ENCODE measurements around the gene PPP1R36.
A peak's percentile ranks its signal among the peaks of the same experiment; 100 is the strongest.
"Not testable (repeated sequence)": the region's sequence is repeated elsewhere in the genome, so short reads cannot be mapped to it uniquely, and the experiment has no call there.

Gene PPP1R36, protein sequence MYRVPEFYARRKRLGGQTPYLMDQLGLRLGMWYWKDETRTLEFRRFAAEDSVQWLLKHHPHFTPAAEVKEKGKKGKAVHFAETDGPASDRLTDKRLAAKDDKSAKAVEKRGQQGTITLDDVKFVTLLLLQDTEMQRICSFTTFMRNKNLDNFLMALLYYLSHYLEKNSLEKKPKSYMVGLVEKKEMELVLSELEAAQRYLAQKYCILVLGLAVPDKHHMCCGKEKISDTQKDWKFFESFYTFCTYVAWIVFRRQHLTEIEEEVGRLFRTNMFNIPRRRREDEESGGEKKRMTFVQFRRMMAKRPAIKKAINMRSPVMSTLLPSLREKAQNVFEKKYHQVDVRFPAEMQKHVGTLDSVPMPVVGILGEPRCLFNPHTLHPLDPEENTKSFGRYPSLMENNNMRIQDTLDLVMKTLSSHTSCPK

DNA sequence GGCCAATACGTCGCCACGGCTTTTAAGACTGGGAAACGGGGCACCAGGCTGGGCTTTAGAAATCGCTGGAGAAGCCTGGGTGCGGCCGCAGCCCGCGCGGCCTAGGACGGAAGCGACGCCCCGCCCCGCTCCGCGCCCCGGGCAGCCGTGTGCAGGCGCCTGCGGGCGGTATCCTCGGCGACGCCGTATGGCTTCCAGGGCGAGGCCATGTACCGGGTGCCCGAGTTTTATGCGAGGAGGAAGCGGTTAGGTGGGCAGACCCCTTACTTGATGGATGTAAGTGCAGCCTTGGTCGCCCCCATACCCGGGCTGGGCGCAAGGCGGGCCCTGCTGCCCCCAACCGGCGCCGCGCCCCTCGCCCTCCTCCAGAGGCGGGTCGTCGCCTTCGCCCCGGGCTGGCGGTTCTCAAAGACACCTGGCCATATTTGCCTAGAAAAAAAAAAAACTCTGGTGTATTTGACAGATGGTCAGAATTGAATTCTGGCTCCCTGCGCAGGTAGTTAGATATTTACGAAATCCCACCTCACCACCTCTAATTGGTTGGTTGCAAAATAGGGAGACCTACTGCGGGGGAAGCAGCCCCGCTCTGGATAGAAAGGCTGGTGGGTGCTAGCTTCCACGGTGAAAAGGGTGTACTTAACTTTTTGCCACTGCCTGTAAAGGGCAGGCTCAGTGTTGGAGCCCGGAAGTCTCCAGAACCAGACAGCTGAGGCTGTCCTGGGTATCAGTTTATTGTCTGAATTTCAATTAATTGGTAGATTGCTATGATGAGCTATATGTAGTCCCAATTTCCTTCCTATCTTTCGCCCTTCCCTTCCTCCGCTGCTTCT lies at the start of gene PPP1R36:
TSS of gene PPP1R36 (plus strand) at position 171 of the 830 bp plus-strand sequence. CDS start at position 208, 37 bp downstream.
- no peak for DNase-seq

DNA sequence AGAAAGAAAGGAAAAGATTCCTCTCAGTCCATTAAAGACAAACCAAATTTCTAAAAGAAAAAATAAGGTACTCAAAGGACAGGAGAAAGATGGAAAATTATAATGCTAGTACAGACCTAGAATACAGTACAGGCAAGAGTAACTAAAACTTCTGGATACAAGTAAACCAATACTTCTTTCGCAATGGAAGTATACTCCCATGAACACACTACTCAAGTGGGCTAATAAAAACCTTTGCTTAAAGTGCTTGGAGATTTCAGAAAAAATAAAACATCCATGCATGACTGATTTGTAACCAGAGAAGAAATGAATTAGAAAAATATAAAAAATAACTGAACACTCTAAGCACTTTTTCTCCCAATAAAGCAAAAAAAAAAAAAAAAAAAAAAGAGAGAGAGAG lies 49.7 kb upstream of the PPP1R36 start:
- no peak for DNase-seq

DNA sequence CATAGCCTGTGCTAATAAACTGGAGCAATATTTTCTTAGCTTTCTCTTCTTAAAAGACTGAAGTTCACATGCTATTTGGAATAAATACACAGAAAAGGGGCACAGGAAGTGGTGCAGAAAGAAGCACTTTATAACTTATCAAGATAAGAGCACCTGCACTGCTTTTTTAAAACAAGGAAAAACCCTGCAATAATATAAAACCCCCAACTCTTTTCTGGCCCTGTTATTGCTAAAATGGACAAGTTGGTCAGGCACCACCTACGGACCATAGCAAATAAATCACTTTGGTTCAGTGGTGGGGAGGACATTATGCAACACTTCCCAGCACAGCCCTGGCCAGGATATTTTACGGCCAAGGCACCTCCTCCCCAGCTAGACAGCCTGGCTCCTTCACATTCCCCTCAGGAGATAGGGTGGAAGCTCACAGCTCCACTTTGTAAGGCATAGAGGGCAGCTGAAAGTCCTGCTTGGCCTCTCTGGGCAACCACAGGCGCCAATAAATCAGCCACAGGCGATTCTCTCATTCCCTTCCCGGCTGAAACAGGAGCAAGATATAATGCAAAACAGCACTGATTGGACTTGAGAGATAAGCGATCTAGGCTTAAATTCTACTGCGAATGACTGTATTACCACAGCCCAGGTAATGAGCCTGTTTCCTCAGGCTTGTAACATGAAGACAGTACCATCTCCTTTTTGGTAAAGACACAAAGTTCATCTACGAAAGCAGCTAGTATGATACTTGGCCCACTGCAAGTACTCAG lies 48.2 kb upstream of the PPP1R36 start:
- no peak for DNase-seq

DNA sequence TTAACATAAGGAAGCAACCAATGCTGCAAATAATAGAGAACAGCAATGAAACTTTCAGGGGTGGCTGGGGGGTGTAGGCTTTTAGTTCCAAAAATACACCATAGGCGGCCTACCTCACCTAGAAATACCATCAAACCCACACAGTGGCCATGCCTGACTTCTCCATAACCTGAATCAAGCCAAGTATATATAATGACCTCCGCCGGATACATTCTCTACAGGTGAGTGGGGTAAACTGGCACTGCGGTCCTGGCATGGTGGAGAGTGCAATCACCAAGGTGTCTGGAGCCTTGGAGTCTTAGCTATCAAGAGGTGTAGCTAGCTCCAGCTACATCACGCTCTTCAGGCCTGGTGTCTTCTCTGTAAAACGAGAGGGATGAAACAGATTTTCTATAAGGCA lies 47.3 kb upstream of the PPP1R36 start:
- DNase-seq, result no peak

DNA sequence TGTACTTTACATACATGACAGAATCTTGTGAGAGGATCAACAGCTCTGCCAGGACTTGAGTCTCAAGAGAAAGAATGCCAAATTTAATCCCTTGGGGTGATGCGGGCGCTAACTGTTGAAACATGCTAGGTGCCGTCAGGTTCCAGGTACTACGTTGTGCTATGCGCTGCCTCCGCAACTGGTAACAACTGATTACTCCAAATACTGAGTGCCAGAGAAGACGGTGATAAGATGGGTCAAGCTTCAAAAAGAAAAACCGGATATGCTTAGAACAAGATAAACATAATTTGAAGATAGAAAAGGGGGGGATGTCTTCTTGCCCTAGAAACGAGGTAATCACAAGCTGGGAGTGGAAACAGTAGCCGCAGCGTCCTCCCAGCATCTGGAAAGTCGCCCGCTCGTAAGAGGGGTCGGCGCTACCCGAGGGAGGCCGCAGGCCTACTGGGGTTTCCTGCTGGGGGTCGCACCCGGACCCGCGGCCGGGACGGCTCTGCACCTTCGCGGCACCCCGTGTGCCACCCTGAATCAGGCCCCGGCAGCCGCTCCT lies 46.8 kb upstream of the PPP1R36 start:
- no peak for DNase-seq

DNA sequence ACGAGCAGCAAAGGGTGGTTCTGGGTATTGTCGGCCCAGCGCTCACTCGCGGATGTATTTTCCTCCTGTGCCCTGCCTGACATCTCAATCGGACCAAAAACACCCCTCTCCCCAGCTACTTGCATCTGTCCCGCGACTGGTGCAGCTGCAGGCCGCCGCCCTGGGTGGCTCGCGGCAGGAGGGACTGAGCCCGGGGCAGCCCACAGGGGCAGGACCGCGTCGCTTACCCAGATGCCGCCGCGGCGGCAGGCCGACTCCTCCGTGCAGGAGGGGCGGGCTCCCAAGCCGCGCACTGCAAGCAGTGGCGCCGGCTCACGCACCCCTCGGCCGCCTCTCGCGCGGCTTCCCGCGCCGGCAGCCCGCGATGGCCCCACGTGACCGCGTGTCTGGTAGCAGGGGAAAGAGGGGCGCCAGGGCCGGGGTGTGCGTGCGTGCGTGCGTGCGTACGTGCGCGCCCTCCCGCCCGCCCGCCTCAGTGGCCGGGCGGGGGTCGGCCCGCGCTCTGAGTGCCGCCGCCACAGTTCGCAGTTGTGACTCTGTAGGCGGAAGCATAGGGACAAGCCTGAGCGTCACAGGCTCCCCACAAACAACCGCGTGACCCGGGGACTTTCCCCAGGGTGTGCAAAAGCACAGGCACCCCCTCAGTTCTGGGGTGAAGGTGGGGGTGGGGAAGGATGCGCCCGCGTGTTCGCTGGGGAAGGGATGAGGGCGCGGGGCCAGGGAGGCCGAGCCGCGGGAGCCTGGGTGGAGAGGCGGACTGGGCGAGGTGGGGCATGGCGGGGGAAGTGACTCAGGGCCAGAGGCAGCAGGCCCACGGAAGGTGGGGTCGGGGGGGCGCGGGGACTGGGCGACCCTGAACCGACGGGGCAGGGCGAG lies 46.1 kb upstream of the PPP1R36 start, which contains the start of gene ZBTB25:
TSS of gene ZBTB25 (minus strand) at position 405 of the 876 bp plus-strand sequence. CDS start 13,305 bp downstream, outside the sequence.
- DNase-seq, result peak; percentile 88 to 90

DNA sequence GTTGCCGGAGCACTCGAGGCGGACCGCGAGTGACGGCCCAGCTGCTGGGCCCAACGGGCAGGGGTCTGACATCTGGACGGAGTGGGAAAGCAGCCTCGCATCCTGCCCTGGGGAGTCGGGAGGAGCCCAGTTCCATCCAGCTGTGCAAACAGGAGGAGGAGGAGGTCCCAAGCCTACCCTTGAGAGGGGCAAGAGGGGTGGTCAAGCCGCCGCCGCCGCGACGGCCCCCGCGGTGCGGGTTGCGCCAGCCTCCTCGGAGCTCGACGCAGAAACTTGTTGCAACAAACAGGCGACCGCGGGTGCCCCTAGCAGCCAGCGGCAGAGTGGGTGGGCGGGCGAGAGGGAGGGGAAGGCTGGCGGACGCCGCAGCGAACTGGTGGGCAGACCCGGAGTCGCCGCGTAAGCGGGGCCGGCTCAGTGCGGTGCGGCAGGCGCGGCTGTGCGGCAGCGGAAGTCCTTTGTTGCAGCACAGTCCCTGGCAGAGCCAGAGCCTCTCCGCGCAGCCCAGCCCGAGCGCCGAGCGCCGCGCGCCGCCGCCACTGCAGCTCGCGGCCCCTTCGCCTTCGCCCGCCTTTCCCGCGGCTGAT lies 45.4 kb upstream of the PPP1R36 start, which contains the start of gene ZBTB1:
TSS of gene ZBTB1 (plus strand) at position 461 of the 587 bp plus-strand sequence. CDS start 16,735 bp downstream, outside the sequence.
- DNase-seq, result peak; percentile 56 to 90

DNA sequence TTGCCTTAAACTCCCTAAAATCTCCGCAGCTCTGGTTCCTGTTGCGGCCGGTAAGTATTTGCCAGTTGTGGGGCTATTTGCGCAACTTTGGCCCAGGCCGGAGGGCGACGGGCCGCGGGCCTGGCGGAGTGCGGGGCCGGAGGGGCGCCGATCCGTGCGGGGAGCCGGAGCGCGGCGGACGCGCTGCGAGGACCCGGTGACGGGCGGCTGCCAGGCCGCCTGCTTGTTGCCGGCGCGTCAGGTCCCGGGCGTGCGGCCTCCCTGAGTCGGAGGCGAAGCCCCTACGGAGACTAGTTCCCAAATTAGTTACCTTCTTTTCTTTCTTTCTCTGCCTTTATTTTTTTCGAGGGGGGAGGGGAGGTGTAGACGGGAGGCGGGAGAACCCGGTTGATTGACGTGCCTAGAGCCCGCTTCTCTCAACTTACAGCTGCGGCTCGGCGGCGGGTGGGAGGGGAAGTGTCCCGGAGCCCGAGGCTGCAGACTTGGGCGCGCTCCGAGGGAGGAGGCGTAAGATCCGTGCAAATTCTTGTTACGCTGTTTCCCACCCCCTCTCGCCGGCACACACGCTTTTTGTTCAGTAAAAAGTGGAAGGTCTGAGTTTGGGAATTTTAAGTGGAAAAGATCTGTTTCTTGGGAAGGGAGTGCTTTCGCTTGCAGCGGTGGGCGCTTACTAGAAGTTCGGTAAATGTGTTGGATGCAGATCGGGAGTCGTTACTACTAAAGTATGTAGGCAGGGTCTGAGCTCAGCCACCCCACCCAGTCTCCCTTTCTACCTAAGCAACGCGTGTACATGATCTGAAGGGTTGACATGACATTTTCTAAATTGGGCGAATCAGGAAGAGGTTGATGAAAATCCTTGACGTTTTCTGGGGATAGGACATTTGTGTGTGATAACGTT lies 44.6 kb upstream of the PPP1R36 start:
- peak; percentile 79 to 84 for DNase-seq

DNA sequence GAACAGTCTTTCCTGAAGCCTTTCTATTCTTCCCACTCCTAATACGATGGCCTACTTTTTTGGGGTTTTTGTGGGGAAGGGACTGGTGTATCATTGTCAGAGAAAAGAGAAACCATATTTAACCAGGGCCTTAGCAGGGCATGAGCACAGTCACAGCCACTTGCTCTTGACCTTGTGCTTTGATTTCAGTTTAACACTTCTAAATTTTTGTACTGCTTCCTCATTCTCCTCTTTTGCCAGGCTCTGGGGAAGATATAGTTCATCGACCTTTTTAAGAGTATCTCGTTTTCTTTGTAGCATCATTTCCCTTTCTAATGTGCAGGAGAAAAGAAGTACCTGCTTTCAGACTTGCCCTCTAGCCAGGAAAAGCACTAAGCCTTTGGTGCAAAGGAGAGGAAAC lies 43.0 kb upstream of the PPP1R36 start:
- peak in 1 of 2 donors; percentile 45 for DNase-seq

DNA sequence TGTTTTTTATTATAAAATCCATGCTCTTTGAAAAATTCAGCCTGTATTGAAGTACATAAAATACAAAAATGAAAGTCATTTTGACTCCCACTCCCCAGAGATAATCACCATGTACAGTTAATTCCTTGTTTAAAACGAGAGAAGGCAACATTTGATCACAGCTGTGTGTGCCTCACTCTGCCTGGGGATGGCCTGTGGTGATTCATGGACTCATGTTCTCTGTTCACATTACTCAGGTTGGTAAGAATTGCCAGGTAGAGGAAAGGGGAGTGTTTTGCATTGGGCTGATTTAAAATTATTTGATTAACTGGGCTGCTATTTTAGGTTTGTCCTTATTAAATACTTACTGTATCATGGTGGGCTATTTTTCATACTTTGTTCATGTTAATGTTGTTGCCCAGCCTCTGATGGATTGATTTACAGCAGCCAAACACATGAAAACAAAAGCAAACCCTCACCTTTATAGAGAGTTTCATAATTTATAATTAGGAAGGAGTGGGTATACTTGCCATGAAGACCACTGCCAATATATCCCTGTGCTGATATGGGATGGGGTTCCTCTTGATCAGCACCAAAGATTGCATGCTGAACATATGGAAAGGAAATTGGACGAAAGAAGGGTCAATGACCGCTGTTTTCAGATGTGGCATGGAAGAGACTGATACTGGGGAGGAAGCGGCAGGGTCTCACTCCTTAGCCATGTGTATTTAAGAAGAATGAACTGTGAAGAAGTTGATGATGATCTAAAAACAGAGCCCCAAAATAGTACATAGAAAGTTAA lies 42.2 kb upstream of the PPP1R36 start:
- DNase-seq, result no peak

DNA sequence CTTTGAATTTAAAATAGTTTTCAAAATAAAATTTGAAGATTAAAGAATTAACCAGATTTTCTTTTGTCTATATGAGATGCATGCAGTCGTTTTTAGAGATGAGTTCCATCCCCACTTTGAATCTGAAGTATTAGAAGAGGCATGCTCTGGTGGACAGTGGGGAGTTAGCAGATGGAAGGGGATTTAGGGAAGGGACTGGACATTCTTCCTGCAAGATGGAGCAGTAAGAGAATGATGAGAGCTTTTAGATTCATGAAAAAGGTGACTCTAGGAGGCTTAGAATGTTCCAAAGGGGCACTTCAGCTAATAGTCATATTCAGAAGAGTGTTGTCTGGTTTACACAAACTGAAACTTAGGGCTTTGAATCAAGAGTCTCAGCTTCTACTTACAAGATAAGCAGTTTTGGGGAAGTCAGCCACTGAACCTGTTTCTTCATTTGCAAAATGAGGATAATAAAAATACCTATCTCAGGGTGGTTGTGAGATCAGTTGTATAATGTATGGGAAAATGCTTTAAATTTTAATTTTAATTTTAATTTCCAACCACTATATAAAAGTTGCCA lies 41.5 kb upstream of the PPP1R36 start:
- DNase-seq, result no peak

DNA sequence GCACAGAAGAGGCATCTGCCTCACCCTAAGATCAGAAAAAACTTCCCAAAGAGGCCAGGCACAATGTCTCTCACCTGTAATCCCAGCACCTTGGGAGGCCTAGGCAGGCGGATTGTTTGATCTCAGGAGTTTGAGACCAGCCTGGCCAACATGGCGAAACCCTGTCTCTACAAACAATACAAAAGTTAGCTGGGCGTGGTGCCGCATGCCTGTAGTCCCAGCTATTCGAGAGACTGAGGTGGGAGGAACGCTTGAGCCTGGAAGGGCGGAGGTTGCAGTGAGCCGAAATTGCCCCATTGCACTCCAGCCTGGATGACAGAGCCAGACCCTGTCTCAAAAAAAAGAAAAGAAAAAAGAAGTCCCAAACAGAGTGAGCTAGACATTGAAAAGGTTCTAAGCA lies 40.7 kb upstream of the PPP1R36 start:
- no peak for DNase-seq

DNA sequence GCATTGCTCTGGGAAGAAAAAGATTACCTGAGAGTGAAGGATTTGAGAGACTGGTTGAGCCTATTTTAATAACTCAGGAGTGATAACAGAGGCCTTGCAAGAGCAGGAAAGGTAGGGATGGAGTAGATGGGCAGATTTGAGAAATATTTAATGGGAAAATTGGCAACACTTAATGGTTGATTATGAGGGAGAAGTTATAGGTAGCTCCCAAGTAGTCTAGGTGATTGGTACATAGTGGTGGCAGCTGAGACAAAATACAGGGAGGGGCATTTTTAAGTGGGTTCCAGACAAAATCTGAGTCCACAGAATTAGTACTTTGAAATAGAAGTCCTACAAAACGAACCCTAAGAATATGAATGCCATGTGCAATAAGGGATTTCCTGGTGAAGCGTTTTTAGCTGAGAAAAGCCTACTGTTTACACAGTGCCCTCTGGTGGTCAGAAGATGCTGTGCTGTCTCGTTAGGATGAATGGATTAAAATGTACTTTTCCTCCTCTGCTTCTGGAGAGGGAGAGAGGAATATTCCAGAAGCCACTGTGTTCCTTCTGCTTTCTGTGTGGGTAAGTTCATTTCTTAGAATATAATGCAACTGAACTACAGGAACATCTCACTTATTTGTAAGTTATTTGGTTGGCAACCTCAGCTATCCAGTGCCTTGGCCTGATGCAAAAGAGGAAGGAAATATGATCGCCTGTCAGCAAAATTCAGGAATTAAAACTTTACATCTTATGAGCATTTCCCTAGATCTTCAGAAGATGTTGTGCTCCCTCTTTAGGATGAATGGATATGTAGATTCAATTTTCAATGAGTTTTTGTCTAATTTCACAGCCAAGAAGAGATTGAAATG lies 38.7 kb upstream of the PPP1R36 start:
- DNase-seq, result peak in 1 of 2 donors; percentile 66

DNA sequence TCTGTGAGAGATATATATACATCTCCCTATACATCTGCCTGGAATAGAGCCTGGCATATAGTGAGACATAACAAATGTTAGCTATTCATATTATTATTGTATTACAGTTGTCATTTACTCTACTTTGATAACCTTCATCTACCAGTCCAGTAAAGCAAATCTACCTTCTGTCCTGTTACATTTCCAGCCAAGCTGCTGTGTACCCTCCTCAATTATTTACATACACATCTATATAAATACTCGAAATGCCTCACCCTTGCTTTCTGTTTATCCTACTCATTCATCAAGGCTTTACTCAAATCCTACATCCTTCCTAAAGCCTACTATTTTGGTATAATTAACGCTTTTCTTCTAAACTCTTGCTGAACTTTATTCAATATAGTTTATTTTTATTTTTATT lies 36.5 kb upstream of the PPP1R36 start:
- no peak for DNase-seq

DNA sequence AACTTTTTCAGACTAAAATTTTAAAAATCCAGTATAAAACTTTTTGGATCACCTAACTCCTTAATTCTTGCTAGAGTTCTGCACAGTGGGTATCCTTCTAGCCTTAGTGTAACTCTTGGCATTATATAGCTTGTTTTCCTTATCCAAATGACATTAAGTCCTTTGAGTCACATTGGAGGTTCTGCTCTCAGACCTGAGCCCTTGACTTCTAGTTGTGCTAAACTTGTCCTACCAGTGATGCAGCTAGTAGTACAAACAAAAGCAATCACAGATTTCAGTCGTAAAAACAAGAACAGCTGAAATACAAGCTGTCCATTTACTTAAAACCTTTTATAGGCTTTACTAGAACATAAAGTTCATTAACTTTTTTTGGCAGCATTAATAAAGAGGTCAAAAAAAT lies 34.7 kb upstream of the PPP1R36 start:
- DNase-seq, result no peak

DNA sequence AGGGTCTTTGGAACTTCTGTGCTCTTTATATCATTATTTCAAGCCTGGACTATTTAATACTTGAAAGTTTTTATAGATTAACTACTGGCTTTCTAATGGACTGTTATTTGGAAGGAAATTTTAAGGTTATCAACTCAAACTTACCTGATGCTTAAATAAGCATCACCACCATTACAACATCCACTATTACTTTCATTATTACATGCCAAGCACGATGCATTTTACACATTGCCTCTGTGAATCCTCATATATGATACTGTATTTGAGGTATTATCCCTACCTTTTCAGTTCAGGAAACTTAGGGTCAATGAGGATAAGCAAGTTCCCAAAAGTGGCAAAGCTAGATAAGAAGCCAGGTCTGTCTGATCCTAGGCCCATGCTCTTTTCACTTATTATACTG lies 32.8 kb upstream of the PPP1R36 start:
- no peak for DNase-seq

DNA sequence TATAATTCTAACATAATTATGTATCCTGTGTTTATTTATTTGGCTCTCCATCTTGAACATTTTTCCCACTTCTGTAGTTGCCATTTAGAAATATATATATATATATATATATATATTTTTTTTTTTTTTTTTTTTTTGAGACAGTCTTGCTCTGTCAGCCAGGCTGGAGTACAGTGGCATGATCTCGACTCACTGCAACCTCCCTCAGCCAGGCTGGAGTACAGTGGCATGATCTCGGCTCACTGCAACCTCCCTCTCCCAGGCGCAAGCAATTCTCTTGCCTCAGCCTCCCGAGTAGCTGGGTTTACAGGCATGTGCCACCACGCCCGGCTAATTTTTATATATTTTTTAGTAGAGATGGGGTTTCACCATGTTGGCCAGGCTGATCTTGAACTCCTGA lies 32.1 kb upstream of the PPP1R36 start:
- not testable (repeated sequence) for DNase-seq

DNA sequence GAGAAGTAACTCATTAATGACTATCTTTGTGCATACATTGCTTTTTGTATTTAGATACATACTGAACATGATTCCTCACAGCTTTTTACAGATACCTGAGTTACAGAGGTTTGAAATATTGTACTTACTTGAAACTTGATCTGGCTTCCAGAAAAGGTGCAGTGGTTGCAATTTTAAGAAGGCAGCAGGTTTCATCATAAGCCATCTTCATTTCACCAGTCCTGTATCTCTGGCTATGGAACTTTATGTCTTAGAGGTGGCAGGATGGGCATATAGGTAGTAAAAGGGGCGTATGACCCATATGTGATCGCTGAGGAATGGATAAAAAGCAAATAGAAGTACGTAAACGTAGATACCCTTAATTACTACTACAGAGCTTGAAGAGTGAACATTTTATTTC lies 31.5 kb upstream of the PPP1R36 start:
- DNase-seq, result no peak

Measured in bone marrow (tissue), 2 donors.